ENCODE measurements around the gene ZNF574. TPM values are rescaled to one million over a fixed set of nuclear protein-coding genes. Genes with fewer than 3 reads are reported as not detected.

The ZNF574 gene
- total RNA-seq, 1 experiment from 2014 or later = 27.5 TPM

GRCh38 chr19:42115219-42115618 is 39.3 kb downstream of the ZNF574 start:
- ChIA-PET CTCF (no interaction called here), POLR2A (ENCODE audit: low non-redundant PET) (interaction anchor here (0.6 kb wide), 1 partner anchor 198 kb away, joined by 4 read pairs; no protein-coding TSS in a partner anchor)
- Histone ChIP-seq H3K36me3 (ENCODE audit: insufficient read depth, low read length, poor library complexity, severe bottlenecking) (no peaks in the 10 kb centered on the region), H3K4me3 (ENCODE audit: low read depth, low read length, poor library complexity, severe bottlenecking) (no peak overlapping the region), H3K27me3 (replicated peaks; ENCODE audit: insufficient read depth, low read depth, low read length, poor library complexity) (no peaks in the 10 kb centered on the region), H3K9me3 (ENCODE audit: low read depth, low read length, poor library complexity, severe bottlenecking) (no peaks in the 10 kb centered on the region), H3K4me1 (ENCODE audit: insufficient read depth, low read length, poor library complexity, severe bottlenecking) (peaks cover 13% of the 10 kb centered on the region), H3K27ac (ENCODE audit: low read depth, low read length, poor library complexity, severe bottlenecking) (no peak overlapping the region)
- BruUV-seq (replicated peaks) = no TSS peak
- DNase-seq (ENCODE audit: low spot score) = no peak
- TF ChIP-seq EZH2 (IDR thresholded peaks at IDR 0.05; ENCODE audit: borderline replicate concordance, low read depth, low read length, poor library complexity, severe bottlenecking) = no peak
- TF ChIP-seq CTCF (conservative IDR thresholded peaks at IDR 0.05; ENCODE audit: low read depth, low read length) = no peak
- intact Hi-C loops (cut with micrococcal nuclease; ENCODE audit: unreplicated experiment) = no loop called here

- ChIA-PET CTCF (no interaction called here), POLR2A (ENCODE audit: low non-redundant PET) (interaction anchor here (0.6 kb wide), 1 partner anchor 198 kb away, joined by 4 read pairs; no protein-coding TSS in a partner anchor)
- BruUV-seq (replicated peaks) = no TSS peak
- H3K4me1 ChIP-seq (ENCODE audit: insufficient read depth, low read length, poor library complexity, severe bottlenecking) = peaks cover 13% of the 10 kb centered on the region
- intact Hi-C loops (cut with micrococcal nuclease; ENCODE audit: unreplicated experiment) = no loop called here
- H3K27ac ChIP-seq (ENCODE audit: low read depth, low read length, poor library complexity, severe bottlenecking) = no peak overlapping the region
- no peaks in the 10 kb centered on the region for H3K9me3 ChIP-seq (ENCODE audit: low read depth, low read length, poor library complexity, severe bottlenecking)
- H3K27me3 ChIP-seq (replicated peaks; ENCODE audit: insufficient read depth, low read depth, low read length, poor library complexity) = no peaks in the 10 kb centered on the region
- H3K36me3 ChIP-seq (ENCODE audit: insufficient read depth, low read length, poor library complexity, severe bottlenecking) = no peaks in the 10 kb centered on the region
- no peak for DNase-seq (ENCODE audit: low spot score)
- H3K4me3 ChIP-seq (ENCODE audit: low read depth, low read length, poor library complexity, severe bottlenecking) = no peak overlapping the region
- TF ChIP-seq EZH2 (IDR thresholded peaks at IDR 0.05; ENCODE audit: borderline replicate concordance, low read depth, low read length, poor library complexity, severe bottlenecking) = no peak
- no peak for TF ChIP-seq CTCF (conservative IDR thresholded peaks at IDR 0.05; ENCODE audit: low read depth, low read length)
Observed at GRCh38 chr19:42115705-42116104, 39.7 kb downstream of the ZNF574 start.

- no peaks in the 10 kb centered on the region for H3K36me3 ChIP-seq (ENCODE audit: insufficient read depth, low read length, poor library complexity, severe bottlenecking)
- DNase-seq (ENCODE audit: low spot score) = no peak
- no peaks in the 10 kb centered on the region for H3K27me3 ChIP-seq (replicated peaks; ENCODE audit: insufficient read depth, low read depth, low read length, poor library complexity)
- BruUV-seq (replicated peaks) = no TSS peak
- H3K4me3 ChIP-seq (ENCODE audit: low read depth, low read length, poor library complexity, severe bottlenecking) = no peak overlapping the region
- H3K27ac ChIP-seq (ENCODE audit: low read depth, low read length, poor library complexity, severe bottlenecking) = no peak overlapping the region
- peaks cover 19% of the 10 kb centered on the region for H3K4me1 ChIP-seq (ENCODE audit: insufficient read depth, low read length, poor library complexity, severe bottlenecking)
- POLR2A ChIA-PET (ENCODE audit: low non-redundant PET) = no interaction called here
- intact Hi-C loops (cut with micrococcal nuclease; ENCODE audit: unreplicated experiment) = no loop called here
- TF ChIP-seq EZH2 (IDR thresholded peaks at IDR 0.05; ENCODE audit: borderline replicate concordance, low read depth, low read length, poor library complexity, severe bottlenecking) = no peak
- no peak for TF ChIP-seq CTCF (conservative IDR thresholded peaks at IDR 0.05; ENCODE audit: low read depth, low read length)
- CTCF ChIA-PET = no interaction called here
- H3K9me3 ChIP-seq (ENCODE audit: low read depth, low read length, poor library complexity, severe bottlenecking) = no peaks in the 10 kb centered on the region
Observed at GRCh38 chr19:42116308-42117075, 40.5 kb downstream of the ZNF574 start.
